CD4-positive, alpha-beta T cell treated with Interleukin-21 for 1 hour (primary cell): ENCODE measurements around the gene KDM5C.

Experiments
- DNase-seq: peaks from one replicate; pipeline ENCODE4 v3.0.0-alpha.2; 2020

KDM5C gene

GRCh38 chrX:53224860-53225797 is at the start of gene KDM5C:
Gene KDM5C, minus strand, starts transcription at chrX:53225207. Its CDS starts 318 bp downstream, at chrX:53224889.
- DNase-seq, result peak; percentile 89

GRCh38 chrX:53272808-53273337 is 47.9 kb upstream of the KDM5C start:
- DNase-seq, result no peak

GRCh38 chrX:53269536-53270107 is 44.6 kb upstream of the KDM5C start:
- no peak for DNase-seq

GRCh38 chrX:53268173-53268572 is 43.2 kb upstream of the KDM5C start:
- no peak for DNase-seq

- no peak for DNase-seq
These were observed 41.9 kb upstream of the KDM5C start for GRCh38 chrX:53266914-53267313.

GRCh38 chrX:53265771-53266574 is 41.0 kb upstream of the KDM5C start:
- no peak for DNase-seq

- DNase-seq, result no peak
These were observed 38.6 kb upstream of the KDM5C start for GRCh38 chrX:53263597-53264094.

GRCh38 chrX:53262918-53263394 is 37.9 kb upstream of the KDM5C start:
- DNase-seq, result no peak

- DNase-seq, result no peak
These were observed 37.3 kb upstream of the KDM5C start for GRCh38 chrX:53262189-53262917.

GRCh38 chrX:53261355-53261972 is 36.5 kb upstream of the KDM5C start:
- no peak for DNase-seq

GRCh38 chrX:53260836-53261235 is 35.8 kb upstream of the KDM5C start:
- DNase-seq, result no peak

- no peak for DNase-seq
These were observed 32.8 kb upstream of the KDM5C start for GRCh38 chrX:53257670-53258423.

GRCh38 chrX:53257166-53257565 is 32.2 kb upstream of the KDM5C start:
- no peak for DNase-seq

GRCh38 chrX:53256446-53257041 is 31.5 kb upstream of the KDM5C start:
- DNase-seq, result no peak

GRCh38 chrX:53255738-53256191 is 30.8 kb upstream of the KDM5C start:
- no peak for DNase-seq

GRCh38 chrX:53254570-53255461 is 29.8 kb upstream of the KDM5C start:
- no peak for DNase-seq

- no peak for DNase-seq
These were observed 28.4 kb upstream of the KDM5C start for GRCh38 chrX:53253293-53254020.

GRCh38 chrX:53251307-53251706 is 26.3 kb upstream of the KDM5C start:
- DNase-seq, result no peak

- DNase-seq, result no peak
These were observed 25.5 kb upstream of the KDM5C start for GRCh38 chrX:53250556-53250955.
